NOMO-1 (cell line): ENCODE measurements around the gene SURF4.
A peak's percentile ranks its signal among the peaks of the same experiment; 100 is the strongest.

ENCODE experiments used
- DNase-seq, 2 experiments: peaks; one replicate each; lab custom pipeline; 2025; ENCODE audit not compliant: unreplicated experiment in 2 of 2; lab: John Stamatoyannopoulos, UW

SURF4 gene

DNA sequence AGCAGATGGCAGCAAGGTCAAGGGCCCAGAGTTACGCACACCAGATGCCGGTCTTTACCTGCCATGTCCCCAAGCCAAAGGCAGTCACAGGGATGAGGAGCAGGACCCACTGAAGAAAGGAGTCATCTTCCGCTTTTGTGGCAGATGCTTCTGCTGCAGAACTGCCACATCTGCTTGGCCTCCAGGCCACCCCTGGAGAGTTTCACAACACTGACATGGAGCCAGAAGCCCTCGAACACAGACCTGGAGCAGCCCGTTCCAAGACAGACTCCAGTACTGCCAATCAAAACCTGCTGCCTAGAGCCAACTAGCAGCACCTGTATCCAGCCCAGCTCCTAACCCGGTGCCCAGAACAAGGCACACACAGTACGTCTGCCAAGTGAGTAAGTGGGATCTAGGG lies 21.1 kb downstream of the SURF4 start:
- DNase-seq, result peak; percentile 67 to 71

DNA sequence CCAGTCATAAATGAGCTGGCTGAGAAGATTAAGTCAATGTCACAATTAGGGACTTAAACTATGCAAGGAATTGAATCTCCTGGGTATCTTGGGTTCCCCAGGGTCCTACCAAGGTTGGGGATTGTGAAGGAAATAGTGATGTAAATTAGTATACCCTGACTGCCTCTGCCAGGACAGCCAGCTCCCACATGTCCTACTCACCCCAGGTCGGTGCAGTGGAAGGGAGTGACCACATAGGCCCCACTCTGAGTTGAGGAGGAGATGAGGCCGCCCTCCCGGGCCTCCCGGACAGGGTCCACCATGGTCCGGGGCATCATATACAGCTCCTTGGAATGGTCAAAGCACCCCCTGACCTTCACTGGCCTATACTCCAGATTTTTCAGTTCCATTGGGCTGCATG lies 22.3 kb downstream of the SURF4 start:
- no peak for DNase-seq

DNA sequence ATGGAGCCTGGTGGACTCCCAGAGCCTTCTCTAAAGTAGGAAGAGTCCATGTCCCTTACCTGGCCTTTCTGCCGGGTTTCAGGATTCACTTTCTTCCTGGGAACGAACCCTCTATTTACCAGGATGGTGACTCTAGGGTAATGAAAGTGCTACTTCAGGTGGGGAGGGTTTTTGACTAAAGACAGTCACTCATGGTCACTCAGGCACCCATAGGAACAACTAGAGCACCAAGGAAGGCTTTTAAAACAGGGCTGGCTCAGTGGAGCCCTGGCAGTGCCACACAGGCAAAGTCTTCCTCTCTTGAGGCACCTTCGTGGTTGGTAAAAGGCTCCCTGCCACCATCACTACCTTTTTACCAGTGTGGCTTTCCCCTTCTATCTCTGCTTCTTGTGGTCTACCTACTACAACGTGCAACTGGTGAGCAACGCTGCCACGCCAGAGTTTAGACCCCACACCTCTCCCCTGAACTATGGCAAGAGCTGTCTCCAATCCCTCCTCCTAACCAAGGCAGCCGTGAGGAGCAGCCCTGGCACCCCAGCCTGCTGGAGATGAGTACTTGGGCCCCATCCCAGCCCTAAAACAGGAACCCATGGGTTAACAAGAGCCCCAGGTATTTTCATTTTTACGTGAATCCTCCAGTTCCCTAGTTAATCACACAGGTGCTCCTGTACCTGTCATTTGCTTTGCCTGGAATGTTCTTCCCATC lies 23.1 kb downstream of the SURF4 start:
- DNase-seq, result no peak

DNA sequence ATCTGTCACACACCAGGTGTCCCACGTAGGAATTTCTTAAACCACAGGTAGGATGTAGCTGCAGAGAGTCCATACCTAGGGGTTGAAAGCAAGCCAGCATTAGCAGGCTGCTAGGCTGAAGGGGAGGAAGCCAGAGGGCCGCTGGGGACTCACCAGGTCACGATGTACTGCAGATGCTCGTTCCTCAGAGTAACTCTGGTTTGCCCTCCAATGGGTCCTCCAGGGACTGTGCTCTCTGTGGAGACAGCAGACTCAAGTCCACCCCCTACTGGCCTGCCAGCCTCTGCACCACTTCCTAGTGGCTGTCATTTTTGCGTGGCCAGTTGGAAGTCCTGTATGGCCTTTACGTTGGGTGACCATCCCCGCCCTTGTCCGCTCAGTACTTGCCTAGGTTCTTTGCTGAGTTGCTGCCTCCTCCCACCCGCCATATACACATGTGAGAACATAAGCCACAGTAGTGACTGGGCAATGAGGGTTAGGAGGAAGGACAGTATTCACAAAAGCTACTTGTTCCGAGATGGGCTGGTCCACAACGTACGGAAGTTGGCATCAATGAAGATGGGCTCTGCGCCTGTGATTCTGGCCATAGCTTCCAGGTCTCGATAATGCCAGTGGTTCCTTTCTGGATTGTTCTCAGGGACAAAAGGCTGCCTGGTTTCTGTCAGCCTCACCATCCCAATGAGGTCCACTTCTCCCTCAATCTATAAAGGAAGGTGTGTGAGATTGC lies 23.8 kb downstream of the SURF4 start:
- DNase-seq, result peak; percentile 51 to 56

DNA sequence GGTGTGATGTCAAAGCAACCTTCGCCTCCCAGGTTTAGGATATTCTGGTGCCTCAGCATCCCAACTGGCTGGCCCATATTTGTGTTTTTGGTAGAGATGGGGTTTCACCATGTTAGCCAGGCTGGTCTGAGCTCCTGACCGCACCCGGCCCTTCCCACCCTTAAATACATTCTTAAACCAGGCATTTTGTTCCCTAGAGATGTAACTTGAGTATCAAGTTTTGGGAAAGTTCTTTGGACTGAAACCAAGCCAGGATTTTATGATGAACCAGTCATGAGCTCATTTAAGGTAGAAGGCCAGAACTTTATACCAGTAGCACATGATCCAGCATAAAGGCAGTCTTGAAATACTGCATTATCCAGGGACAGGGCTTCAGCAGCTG lies 24.3 kb downstream of the SURF4 start:
- no peak for DNase-seq

DNA sequence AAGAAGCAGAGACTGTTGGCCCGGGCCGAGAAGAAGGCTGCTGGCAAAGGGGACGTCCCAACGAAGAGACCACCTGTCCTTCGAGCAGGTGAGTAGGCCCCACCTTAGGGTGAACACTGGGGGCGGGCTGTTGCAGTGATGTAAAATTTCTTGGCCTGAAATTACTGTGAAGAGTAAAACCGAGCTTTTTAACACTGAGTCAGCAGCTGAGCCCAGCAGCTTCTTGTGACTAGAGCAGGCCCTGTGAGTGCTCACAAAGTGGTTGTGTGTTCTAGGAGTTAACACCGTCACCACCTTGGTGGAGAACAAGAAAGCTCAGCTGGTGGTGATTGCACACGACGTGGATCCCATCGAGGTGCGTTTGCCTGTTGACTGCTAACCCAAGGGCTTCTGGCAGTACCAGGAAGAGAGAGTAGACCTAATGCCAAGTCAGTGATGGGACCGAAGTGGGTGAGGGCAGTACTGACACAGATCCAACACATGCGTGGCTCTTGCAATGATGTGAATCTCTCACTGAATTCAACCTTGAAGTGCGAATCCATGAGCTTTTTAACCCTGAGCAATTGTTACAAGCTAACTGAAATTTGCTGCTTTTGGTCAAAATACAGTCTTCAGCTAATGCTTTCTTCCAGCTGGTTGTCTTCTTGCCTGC lies 25.8 kb downstream of the SURF4 start:
- no peak for DNase-seq

DNA sequence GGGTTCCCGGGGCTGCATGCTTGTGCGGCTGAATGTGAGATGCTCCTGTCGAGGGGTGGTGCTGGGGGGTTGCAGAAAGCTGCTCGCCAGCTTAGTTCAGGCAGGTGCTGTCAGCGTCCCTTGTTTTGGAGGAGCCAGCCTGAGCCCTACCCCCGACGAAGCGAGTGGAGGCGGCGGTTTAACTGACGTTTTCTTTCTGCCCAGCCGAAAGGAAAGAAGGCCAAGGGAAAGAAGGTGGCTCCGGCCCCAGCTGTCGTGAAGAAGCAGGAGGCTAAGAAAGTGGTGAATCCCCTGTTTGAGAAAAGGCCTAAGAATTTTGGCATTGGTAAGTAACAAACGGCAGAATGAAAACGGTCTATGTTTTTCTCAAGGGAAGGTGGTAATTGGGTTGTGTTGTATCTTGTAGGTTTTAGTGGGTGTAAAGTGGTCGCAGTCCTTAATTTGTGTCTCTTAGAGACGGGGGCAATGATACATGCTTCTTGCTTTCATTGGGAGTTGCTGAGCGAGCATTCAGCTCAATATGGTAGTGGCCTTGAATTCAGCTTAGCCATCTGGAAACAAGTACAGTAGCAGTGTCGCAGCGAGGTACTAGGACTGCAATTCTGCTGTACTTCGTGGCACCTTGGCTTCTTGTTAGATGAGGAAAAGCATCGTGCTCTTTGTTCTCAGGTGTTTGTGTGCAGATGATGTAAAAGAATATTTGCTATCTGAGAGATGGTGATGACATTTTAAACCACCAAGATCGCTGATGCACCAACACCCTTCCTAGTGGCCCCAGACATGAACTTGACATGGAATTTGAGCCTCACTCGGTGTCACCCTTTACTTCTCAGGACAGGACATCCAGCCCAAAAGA lies 26.9 kb downstream of the SURF4 start:
- DNase-seq, result no peak

DNA sequence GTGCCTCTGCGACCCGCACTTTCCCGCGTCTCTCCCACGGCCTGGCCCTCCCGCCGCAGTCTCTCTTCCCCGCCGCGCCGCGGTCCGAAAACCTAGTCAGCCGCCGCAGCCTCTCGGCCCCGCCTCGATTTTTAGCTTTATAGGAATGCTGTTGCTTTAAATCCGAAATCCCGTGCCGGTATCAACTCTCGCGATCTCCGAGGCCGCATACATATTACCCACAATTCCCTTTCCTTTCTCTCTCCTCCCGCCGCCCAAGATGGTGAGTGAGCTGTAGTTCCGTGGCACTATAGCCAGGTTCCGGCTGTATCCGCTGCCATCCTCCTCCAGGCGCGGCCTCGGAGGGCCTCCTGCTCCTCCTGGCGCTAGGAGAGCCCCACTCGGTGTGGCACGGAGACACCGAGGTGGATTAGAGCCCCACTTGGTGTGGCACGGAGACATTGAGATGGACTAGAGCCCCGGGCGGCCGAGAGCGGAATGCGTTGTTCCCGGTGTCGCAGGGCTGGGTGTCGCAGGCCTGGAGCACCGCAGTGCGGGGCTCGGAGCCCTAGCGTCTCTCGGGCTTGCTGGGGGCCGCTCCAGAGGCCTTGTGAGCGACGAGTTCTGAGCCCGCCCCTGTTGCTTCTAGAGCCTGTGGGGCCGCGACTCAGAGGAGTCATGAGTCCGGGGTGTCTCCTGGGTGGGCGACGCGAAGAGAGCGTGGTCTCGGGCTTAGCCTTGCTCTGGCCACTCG lies 27.7 kb downstream of the SURF4 start, which contains the start of the genes MED22 and RPL7A:
Gene MED22 (minus strand): TSS at position 147 of the 733 bp plus-strand sequence. CDS start 1,469 bp downstream, outside the sequence.
Gene RPL7A (plus strand): TSS at position 234 of the 733 bp plus-strand sequence. CDS start 26 bp downstream, at position 260.
- DNase-seq, result peak; percentile 92 to 94

DNA sequence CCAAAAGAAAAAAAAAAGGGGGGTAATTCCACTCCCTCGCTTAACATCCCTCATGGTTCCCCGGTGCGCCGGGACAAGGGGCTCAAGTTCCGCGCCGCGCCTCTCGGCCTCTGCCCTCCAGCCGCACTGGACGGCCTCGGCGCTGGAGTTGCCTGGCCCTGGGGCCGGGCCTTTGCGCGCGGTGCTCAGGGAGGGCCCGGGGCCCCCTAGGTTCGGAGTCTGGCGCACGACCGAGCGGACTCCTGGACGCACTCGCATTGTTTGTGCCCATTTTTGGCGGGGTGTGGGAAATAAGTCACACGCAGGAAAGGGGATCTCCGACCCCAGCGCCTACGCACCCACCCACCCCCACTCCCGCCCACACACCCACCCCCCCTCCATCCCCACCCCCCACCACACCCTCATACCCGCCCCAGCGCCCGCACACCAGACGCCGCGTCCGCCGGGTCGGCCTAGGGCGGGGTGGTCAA lies 28.3 kb downstream of the SURF4 start:
- DNase-seq, result peak in 1 of 2 experiments; percentile 29

DNA sequence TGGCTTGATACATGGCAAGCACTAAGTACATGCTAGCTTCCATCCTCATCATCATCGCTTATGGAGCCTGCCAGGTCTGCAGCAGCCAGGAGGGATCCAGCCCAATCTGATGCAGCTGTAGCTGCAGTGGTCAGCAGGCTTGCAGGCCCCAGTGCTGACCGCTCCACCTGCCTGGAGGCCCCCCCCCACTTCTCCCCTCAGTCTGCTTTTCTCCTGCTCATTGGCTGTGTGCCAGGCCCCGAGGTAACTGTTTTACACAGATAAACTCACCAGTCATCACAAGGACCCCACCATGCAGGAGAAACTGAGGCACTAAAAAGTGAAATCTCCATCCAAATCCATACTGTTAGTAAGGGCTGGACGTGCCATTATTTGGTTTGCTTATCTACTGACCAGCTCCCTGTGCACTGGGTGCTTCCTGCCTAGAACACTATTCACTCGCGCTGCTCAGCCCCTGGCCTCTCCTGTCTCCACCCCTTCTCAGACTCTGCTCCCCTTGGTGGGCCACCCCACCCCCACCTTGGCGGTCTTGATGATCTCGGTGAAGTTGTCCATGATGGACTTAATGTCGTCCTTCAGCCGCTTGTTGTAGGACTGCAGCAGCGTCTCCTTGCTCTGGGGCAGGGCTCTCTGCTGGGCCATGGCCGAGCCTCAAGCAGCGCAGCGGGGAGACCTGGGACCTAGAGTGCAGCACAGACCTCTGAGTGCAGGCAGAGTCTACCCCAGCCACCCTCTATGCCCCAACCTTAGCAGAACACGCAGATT lies 29.7 kb downstream of the SURF4 start:
- DNase-seq, result no peak

DNA sequence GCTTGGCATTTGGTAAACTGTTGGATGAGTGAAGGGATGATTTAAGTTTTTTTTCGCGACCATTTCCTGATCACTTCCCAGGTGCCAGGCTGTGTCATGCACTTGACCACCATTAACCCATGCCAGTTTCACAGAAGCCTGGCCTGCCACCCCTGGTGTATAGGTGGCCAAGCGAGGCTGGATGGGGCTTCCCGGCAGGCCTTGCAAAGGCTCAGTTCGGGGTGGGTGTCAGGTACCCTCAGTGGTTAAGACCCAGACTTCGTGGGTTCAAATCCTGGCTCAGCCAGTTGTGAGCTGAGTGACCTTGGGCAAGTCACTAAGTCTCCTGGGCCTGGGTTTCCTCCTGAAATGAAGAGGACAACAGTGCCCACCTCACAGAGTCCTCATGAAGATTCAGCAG lies 30.3 kb downstream of the SURF4 start:
- no peak for DNase-seq

DNA sequence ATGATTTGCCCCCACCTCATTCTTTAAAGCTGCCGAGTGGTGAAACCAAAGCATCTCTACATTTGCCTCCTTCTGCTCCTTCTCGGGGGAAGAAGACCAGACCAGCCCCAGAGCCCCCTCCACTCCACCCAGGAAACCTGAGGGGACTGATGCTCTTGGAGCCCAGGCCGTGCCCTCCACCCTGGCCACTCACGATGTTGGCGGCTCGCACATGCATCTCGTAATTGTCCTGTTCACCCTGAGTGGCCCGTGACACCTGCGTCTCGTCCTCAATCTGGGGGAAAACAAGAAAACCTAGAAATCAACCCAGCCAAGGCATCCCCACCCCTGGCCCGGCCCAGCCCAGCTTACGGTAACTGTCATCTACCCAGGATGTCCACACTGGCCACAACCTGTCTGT lies 30.9 kb downstream of the SURF4 start:
- no peak for DNase-seq

DNA sequence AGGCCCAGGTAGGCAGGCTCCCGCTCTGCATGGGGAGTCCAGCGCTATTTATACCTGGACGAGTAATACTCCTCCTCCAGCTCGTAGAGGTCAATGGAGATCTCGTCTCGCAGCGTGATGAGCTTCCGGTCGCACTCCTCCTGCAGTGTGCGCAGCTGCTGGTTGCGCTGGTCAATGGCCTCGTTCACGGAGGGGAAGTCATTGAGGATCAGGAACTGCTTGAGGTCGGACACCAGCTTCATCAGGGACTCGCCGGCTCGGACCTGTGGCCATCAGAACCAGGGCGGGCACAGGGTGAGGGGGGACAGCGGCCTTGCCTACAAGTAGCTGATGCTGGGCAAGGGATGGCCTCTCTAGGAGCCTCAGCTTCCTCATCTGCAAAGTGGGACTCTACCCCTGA lies 31.8 kb downstream of the SURF4 start:
- DNase-seq, result no peak

DNA sequence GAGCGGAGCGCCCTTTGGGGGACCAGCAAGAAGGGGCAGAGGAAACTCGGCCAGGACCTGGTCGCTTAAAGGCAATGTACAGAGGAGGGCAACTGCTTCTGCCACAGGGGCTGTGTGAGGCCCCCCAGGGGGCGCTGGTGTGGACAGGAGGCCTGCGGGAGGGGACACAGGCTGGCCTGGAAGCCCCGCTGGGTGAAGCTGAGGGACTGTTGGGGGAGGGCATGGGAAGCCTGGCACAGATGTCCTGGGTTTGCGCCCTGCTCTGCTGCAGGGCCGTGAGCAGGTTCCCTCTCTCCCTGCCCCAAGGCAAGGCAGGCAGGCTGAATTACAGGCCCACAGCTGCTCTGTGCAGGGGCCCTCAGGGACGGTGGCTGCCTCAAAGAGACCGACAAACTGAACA lies 33.3 kb downstream of the SURF4 start:
- no peak for DNase-seq

DNA sequence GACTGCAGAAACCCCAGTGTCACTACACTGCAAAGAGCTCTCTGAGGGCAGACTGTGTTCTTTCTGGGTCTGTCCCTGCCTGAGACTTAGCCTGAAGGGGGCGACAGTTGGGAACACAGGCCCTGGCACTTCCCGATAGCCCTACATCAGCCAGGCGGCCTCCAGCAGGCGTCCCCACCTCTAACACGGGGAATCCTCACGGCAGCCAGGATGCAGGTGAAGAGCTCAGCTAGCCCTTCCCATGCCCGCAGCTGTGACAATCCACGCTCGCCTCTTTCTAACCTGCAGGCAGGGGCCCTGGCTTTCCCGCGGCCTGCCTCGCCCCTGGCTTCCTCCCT lies 33.8 kb downstream of the SURF4 start:
- DNase-seq, result no peak

DNA sequence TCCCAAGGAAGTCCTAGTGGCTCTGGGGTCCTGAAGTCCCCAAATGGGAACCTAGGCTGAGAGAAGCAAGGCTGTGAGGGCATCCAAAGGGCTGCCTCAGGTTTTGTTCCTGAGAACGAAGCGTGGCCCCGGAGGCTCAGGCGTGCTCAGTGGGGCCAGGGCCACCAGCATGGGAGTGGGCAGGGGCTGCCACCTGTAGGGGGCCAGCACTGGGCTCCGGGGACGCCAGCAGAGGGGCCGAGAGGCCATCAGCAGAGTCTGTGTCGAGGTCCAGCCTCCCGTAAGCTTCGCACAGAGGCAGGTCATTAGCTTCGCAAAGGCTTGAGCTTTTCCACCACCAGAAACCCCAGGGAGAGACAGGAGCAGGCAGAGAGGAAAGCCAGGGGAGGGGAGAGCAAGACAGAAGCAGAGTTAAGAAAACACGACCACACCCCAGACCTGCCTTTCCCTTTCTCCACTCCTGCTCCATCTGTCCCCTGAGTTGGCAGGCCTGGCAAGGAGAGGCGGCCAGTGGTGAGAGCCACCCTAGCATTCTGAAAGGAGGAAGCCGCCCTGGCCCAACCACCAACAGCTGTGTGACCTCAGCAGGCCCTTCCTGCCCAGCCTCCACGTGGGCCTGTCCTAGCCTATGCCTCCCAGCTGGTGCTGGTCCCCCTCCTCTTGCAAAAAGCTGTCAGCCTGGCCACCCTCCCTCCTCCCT lies 34.3 kb downstream of the SURF4 start:
- DNase-seq, result no peak

DNA sequence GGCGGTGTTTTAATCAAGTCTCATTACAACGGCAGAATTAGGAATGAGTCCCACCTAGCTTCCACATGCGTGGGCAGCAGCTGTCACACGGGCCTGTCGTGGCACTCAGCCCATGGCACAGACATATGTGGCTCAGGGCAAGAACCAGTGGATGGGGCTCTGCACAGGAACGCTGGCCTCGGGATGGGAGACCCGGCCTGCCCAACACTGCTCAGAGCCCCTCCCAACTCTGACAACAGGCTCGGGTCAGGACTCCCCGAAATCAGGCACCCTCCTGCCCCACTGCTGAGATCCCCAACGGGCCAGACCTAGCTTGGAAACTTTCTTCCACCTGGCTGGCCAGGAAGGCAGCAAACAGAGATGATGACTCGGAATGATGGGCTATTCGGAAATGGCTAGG lies 34.9 kb downstream of the SURF4 start:
- no peak for DNase-seq

DNA sequence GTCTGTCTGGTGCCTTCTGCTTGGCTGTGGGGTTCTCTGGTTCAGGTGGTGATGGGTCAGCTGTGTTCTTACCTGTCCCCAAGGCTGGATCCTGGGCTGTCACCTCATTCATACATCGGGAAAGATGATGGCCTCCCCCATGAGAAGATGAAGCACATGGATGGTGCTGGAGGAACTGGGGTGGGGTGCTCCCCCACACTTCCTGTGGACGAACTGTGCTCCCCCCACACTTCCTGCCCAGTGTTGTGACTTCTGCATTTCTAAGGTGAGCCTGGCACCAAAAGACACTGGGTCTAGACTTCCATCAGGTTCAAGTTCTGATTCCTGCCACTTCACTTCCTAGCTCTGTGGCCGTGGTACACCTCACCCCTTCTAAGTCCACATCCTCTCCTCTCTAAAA lies 35.6 kb downstream of the SURF4 start:
- DNase-seq, result peak; percentile 23 to 41

DNA sequence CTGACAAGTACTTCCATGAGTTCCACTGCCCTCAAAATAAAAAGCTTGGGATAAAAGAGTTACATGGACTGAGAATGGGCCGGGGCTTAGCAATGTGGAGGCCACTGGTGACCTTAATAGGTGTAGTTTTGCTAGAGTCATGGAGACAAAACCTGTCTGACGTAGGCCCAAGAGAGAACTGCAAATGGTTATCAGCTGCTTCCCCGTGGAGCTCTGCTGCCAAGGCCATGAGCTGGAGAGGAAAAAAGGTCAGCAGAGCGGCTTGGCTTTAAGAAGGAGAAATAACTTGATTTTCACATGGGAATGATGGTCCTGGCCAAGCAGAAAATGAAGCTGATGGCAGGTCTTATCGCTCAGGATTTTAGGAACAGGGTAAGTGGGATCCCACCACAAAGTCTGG lies 36.2 kb downstream of the SURF4 start:
- no peak for DNase-seq
